ENCODE measurements around the gene TTC33. TPM values are rescaled to one million over a fixed set of nuclear protein-coding genes. Genes with fewer than 3 reads are reported as not detected.
"Not testable (repeated sequence)": the region's sequence is repeated elsewhere in the genome, so short reads cannot be mapped to it uniquely, and the experiment has no call there.

The TTC33 gene
- total and polyA plus RNA-seq, 2 of the 4 experiments (the other 2 are of a cell fraction) = 3.1 to 8.1 TPM

GRCh38 chr5:40563173-40563572 lies 192.6 kb downstream of the TTC33 start:
- H2BK20ac ChIP-seq (ENCODE audit: low read depth, low read length); H2BK5ac ChIP-seq (ENCODE audit: low read depth, low read length, poor library complexity, severe bottlenecking); H4K91ac ChIP-seq (ENCODE audit: insufficient read depth, low read depth, low read length); intact Hi-C loops (cut with micrococcal nuclease); H3K9me1 ChIP-seq (ENCODE audit: insufficient read depth, low read length); H3K14ac ChIP-seq (replicated peaks; ENCODE audit: low read depth, low read length); H3K27me3 ChIP-seq (ENCODE audit: control insufficient read depth, insufficient read depth, low read length); H3K4me1 ChIP-seq (ENCODE audit: control insufficient read depth, insufficient read depth, low read length); H2AFZ ChIP-seq (replicated peaks; ENCODE audit: low read length, poor library complexity); H3K36me3 ChIP-seq (ENCODE audit: control insufficient read depth, insufficient read depth, low read length); ATAC-seq (ENCODE audit: low read depth); POLR2A ChIA-PET (ENCODE audit: unreplicated experiment); in situ Hi-C loops (cut with MboI; ENCODE audit: low sequenced_read_pairs); CTCF ChIA-PET; DNase-seq; H2AK9ac ChIP-seq (replicated peaks; ENCODE audit: low read depth, low read length, poor library complexity); H3K4ac ChIP-seq (ENCODE audit: low read depth, low read length); H3K27ac ChIP-seq (ENCODE audit: insufficient read depth, low read length); H3K18ac ChIP-seq (ENCODE audit: low read depth, low read length); H4K20me1 ChIP-seq (ENCODE audit: insufficient read depth, low read length); H3K4me3 ChIP-seq (ENCODE audit: insufficient read depth, low read depth, low read length); H2BK15ac ChIP-seq (ENCODE audit: low read depth, low read length); BruUV-seq (replicated peaks); H4K8ac ChIP-seq (ENCODE audit: low read depth in 2 of 2, low read length in 2 of 2); H4K5ac ChIP-seq (ENCODE audit: low read depth, low read length); H3K4me2 ChIP-seq (ENCODE audit: low read depth, low read length); H3K56ac ChIP-seq (ENCODE audit: extremely low read depth, insufficient read depth, low read length); H2BK120ac ChIP-seq (ENCODE audit: low read depth, low read length); H3K79me1 ChIP-seq (ENCODE audit: low read depth in 1 of 2, low read length in 2 of 2); dilution Hi-C loops (cut with HindIII; ENCODE audit: low sequenced_read_pairs, unreplicated experiment); H3K23ac ChIP-seq (ENCODE audit: low read depth, low read length); H3K9ac ChIP-seq (ENCODE audit: low read depth, low read length); H3K9me3 ChIP-seq (ENCODE audit: control insufficient read depth, insufficient read depth, low read length); H2AK5ac ChIP-seq (ENCODE audit: low read depth, low read length): not testable (repeated sequence)

Measured in IMR-90 (cell line).